Activated T-helper 2 cell treated with anti-CD3 and anti-CD28 coated beads, Interferon-gamma antibody, Interleukin-2, Interleukin-4, amounts not matched to agents 10 μg/mL and 5 μg/mL and 100 μg/mL, durations not matched to agents 14 hours and 24 hours and 36 hours (primary cell): ENCODE results near the gene AK9. TPM values are rescaled to one million over a fixed set of nuclear protein-coding genes. Genes with fewer than 3 reads are reported as not detected.
A peak's percentile ranks its signal among the peaks of the same experiment; 100 is the strongest.

Source experiments
- DNase-seq: peaks from one replicate; pipeline ENCODE4 v3.0.0; 2021; ENCODE audit warnings: low spot score
- H3K27ac Mint-ChIP-seq: one replicate; pipeline ENCODE4 v1.8.0; 2021; ENCODE audit warnings: mixed read lengths
- H3K27me3 Mint-ChIP-seq: one replicate; pipeline ENCODE4 v1.8.0; 2021; ENCODE audit warnings: low read depth, mixed read lengths
- H3K36me3 Mint-ChIP-seq: one replicate; pipeline ENCODE4 v1.8.0; 2021; ENCODE audit warnings: low read depth, mixed read lengths
- H3K4me1 Mint-ChIP-seq: one replicate; pipeline ENCODE4 v1.8.0; 2021; ENCODE audit warnings: low read depth, mixed read lengths
- H3K4me3 Mint-ChIP-seq: one replicate; pipeline ENCODE4 v1.8.0; 2021; ENCODE audit warnings: low read depth, mild to moderate bottlenecking, moderate library complexity, mixed read lengths
- H3K9me3 Mint-ChIP-seq: one replicate; pipeline ENCODE4 v1.8.0; 2021; ENCODE audit warnings: mixed read lengths
- intact Hi-C: fragments of 100-400 bp; cut with micrococcal nuclease; formaldehyde crosslinking; loops from one replicate; pipeline ENCODE4 v1.15.1; 2023
- total RNA-seq: library from RNA; stranded (reverse); gene quantifications from 2 replicates; pipeline ENCODE4 v1.2.3, GENCODE V29; 2022

The AK9 gene
- total RNA-seq, 1 donor from 2014 or later = 3.8 TPM

DNA sequence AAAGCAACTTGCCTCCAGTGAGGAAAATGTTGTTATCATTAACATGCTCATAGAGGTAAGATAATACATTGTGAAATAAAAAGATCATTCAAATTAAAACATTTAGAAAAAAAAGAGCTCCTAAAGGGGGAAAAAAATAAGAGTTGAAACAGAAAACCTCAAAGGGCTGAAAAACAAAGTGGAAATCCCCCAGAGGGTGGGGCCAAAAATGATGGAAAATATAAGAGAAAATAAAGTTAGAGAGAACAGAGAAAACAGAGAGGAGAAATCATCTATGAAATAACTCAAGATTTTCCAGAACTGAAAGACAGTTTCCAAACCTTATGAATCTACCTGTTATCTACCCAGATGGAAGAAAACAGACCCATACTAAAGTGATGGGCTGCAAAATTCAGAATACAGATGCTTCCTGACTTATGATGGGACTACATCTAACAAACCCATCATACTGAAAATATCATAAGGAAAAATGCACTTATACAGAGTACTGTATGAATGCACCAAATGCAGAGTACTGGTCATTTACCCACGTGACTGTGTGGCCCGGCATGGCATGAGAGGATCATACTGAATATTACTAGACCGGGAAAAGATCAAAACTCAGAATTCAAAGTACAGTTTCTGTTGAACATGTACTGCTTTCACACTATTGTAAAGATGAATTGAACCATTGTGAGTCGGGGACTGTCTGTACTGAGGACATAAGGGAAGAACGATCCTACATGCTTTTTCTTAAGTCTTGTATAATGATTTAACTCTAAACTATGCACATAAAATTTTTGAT lies 212.0 kb downstream of the AK9 start:
- no peaks in the 10 kb centered on the region for H3K27me3 Mint-ChIP-seq
- H3K4me3 Mint-ChIP-seq = peak overlapping the region; percentile 78
- H3K36me3 Mint-ChIP-seq = peaks cover 76% of the 10 kb centered on the region
- peaks cover 62% of the 10 kb centered on the region for H3K4me1 Mint-ChIP-seq
- H3K27ac Mint-ChIP-seq = peak overlapping the region; percentile 74
- no peaks in the 10 kb centered on the region for H3K9me3 Mint-ChIP-seq
- DNase-seq = no peak
- intact Hi-C loops = loop anchor here (2.0 kb wide), 1 partner anchor 96 kb away; the partner anchor contains the start of gene CD164

DNA sequence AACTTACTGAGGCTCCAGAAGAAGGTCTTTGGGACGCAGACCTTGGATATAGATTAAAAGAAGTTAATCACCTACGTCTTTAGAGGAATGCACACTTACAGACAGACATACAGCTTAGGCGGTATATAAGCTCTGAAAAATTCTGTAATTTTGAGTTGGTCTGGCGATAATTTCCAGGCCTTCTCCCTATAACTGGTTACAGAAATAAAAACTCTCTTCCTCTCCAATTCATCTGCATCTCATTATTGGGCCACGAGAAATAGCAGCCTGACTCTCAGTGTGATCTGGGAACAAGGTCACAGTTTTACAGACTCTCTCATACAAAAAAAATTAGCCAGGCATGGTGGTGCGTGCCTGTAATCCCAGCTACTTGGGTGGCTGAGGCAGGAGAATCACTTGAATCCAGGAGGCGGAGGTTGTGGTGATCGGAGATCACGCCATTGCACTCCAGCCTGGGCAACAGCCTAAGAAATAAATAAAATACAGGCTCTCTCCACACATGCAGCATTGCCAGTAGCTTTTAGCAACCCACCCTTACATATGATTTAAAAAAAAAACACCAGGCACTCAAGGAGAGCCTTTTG lies 212.7 kb downstream of the AK9 start:
- H3K27ac Mint-ChIP-seq = peak overlapping the region; percentile 90
- no peak for DNase-seq
- no peaks in the 10 kb centered on the region for H3K9me3 Mint-ChIP-seq
- intact Hi-C loops = loop anchor here (2.0 kb wide), 1 partner anchor 96 kb away; the partner anchor contains the start of gene CD164
- no peaks in the 10 kb centered on the region for H3K27me3 Mint-ChIP-seq
- H3K4me1 Mint-ChIP-seq = peaks cover 62% of the 10 kb centered on the region
- peak overlapping the region; percentile 78 for H3K4me3 Mint-ChIP-seq
- H3K36me3 Mint-ChIP-seq = peaks cover 82% of the 10 kb centered on the region

DNA sequence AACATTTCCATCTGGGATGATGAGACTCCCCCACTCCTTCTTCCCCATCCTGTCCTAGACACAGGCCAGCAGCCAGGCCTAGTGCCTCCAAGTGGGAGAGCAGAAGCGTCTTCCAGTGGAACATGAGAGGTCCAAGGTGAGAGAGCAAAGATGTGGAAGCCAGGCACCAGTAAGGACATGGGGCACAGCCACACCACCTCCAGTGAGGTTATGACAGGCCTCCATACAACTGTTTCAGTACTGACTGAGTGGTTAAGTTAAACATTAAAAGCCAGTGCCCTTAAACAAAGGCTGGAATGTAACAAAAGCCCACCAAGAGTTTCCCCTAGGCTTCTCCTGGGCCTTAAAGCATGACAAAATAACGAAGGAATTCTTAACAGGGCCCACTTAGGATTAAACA lies 213.3 kb downstream of the AK9 start:
- intact Hi-C loops = loop anchor here (2.0 kb wide), 1 partner anchor 95 kb away; the partner anchor contains the start of gene CD164
- Mint-ChIP-seq H3K27ac (peak overlapping the region; percentile 90), H3K4me1 (peaks cover 68% of the 10 kb centered on the region), H3K27me3 (no peaks in the 10 kb centered on the region), H3K9me3 (no peaks in the 10 kb centered on the region), H3K36me3 (peaks cover 88% of the 10 kb centered on the region), H3K4me3 (peak overlapping the region; percentile 78)
- no peak for DNase-seq

DNA sequence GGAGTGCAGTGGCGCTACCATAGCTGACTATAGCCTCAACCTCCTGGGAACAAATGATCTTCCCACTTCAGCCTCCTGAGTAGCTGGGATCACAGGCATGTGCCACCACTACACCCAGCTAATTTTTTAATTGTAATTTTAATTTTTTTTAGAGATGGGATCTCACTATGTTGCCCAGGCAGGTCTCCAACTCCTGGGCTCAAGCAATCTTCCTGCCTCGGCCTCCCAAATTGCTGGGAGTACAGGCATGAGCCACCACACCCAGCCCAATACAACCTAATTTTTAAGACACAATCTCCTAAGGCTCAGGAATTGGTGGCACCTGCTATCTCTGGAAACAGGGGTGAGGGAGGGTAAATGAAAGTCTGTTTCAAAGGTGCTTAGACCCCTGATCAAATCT lies 213.8 kb downstream of the AK9 start:
- Mint-ChIP-seq H3K27ac (peak overlapping the region; percentile 90), H3K27me3 (no peaks in the 10 kb centered on the region)
- intact Hi-C loops = no loop called here

DNA sequence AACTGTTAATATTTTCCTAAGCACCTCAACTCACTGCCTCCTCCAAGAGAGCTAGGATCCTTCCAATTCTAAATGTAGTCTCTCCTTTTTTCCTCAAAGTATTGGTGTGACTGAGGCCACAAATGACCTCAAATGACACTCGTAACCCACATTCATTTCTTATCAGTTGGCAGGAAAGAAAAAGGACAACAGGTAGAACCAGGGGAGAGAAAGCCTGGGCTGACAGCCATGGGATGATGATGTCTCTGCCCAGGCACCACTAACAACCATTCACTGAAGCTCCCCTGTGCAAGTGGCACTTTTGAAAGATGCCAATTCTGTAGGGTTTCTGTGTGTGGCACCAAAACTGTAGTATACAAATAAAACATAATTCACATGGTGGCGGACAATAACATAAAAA lies 215.4 kb downstream of the AK9 start:
- no peaks in the 10 kb centered on the region for H3K27me3 Mint-ChIP-seq
- peak overlapping the region; percentile 58 for H3K27ac Mint-ChIP-seq
- H3K36me3 Mint-ChIP-seq = peaks cover 90% of the 10 kb centered on the region
- no peak overlapping the region for H3K4me3 Mint-ChIP-seq
- peaks cover 72% of the 10 kb centered on the region for H3K4me1 Mint-ChIP-seq
- no peaks in the 10 kb centered on the region for H3K9me3 Mint-ChIP-seq
- intact Hi-C loops = loop anchor here (1.0 to 2.0 kb wide), 2 partner anchors 15 to 16 kb away; no protein-coding TSS in a partner anchor
- DNase-seq = no peak

More for the DNA sequence above, 213.8 kb downstream of the AK9 start:
- H3K4me1 Mint-ChIP-seq = peaks cover 71% of the 10 kb centered on the region
- peaks cover 90% of the 10 kb centered on the region for H3K36me3 Mint-ChIP-seq
- no peaks in the 10 kb centered on the region for H3K9me3 Mint-ChIP-seq
- H3K4me3 Mint-ChIP-seq = peak overlapping the region; percentile 78
- no peak for DNase-seq

DNA sequence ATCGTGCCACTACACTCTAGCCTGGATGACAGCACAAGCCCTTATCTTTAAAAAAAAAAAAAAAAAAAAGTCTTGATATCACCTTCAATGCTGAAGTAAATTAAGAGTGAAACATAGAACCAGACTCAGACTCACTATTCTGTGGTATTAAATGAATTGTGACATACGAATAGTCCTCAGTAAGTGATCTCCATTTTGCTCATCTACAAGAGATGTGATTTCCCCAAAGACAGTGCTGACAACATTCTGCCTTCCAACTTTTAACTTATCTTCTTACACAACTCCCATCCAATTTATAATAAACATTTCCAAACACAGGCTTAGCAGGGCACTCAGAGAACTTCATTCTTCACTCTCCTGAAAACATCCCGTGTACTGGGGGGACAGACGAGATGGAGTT lies 216.0 kb downstream of the AK9 start:
- Mint-ChIP-seq H3K36me3 (peaks cover 90% of the 10 kb centered on the region), H3K27me3 (no peaks in the 10 kb centered on the region), H3K4me1 (peaks cover 70% of the 10 kb centered on the region), H3K4me3 (no peak overlapping the region), H3K27ac (peak overlapping the region; percentile 49), H3K9me3 (no peaks in the 10 kb centered on the region)
- intact Hi-C loops = loop anchor here (1.0 to 2.0 kb wide), 2 partner anchors 16 kb away; no protein-coding TSS in a partner anchor
- DNase-seq = no peak

DNA sequence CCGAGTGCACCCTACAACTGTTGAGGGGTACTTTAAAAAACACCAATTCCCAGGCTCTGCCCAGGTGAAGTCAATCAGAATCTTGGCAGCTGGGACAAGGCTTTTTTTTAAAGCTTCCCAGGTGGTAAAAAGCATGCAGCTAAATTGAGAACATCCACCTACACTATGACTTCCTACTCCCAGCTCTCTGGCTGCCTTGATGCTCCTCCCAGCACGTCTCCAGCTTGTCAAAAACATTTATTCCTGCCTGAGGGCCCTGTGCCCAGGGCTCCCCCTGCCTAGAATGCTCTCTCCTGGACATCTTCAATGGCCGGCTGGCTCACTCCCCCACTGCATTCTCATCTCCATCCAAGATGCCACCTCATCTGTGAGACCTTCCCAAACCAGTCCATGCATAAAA lies 217.9 kb downstream of the AK9 start:
- Mint-ChIP-seq H3K9me3 (no peaks in the 10 kb centered on the region), H3K27me3 (no peaks in the 10 kb centered on the region), H3K36me3 (peaks cover 92% of the 10 kb centered on the region), H3K4me1 (peaks cover 69% of the 10 kb centered on the region), H3K4me3 (peak overlapping the region; percentile 2), H3K27ac (peak overlapping the region; percentile 24)
- DNase-seq = no peak
- intact Hi-C loops = no loop called here

DNA sequence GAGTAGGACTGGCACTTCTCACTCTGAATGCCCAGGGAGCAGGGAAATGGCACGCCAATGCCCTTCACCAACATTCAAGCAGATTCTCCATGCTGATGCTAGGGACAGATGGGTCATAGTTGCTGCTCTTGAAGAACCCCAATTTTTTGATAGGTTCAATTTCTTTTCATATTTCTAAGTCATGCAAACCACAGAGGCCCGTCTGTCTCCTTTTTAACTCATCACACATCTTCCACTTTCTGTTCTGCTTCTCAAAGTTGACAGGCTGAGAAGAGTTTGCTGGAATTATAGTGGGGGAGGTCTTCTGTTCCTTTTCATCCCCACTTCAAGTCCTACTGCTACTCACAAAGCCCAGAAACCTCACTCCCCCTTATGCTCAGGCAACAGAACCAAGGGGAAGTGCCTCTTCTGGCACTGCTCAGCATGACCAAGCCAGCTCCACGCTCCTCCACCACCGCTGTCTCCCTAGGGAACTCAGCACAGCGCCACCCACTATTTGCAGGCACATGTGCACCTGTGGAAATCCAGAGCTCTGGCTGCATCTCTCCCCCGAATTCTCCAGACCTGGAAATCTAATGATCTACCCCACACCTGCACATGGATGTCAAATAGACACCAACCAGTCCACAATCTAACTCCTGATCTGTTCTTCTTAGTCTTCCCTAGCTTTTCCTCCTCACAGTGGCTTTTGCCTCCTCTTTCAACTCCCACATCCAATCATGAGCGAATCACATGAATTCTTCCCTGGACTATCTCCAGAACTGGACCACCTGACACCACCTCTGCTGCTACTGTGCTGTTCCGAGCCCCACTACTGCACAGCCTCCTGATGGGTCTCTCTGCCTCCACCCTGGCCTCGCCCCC lies 218.6 kb downstream of the AK9 start:
- H3K27me3 Mint-ChIP-seq = no peaks in the 10 kb centered on the region
- intact Hi-C loops = no loop called here
- H3K27ac Mint-ChIP-seq = peak overlapping the region; percentile 67
- peaks cover 65% of the 10 kb centered on the region for H3K4me1 Mint-ChIP-seq
- H3K36me3 Mint-ChIP-seq = peaks cover 92% of the 10 kb centered on the region
- H3K9me3 Mint-ChIP-seq = no peaks in the 10 kb centered on the region
- DNase-seq = peak; percentile 7
- no peak overlapping the region for H3K4me3 Mint-ChIP-seq

DNA sequence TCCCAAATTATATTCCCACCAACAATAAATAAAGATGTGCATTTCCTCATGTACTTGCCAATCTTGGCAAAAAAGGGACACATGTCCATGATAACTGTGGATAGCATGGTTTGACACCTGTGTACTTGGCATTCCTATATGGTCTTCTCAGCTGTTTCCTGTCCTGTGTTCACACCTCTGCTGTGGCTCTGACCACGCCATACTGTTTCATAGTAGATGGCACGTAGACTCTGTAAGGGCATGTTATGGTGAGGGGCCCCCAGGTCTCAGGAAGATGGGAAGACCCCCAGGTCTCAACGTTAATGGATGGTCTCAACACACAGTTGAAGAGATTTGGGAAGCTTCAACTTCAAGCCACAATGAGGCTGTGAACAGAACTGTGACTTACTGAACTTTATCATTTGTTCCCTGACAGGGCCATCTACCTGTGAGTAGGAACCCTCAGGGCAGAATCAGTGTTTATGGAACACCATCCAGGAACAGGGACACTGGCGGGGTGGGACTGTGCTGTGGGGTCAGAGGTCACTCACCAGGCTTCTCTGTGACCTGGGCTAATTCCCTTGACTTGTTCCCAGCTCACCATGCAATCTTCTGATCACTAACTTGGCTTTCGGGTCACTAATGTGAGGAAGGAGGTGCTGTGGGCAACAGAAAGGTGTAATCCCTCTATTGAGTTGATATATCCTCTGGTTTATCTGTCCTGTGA lies 219.7 kb downstream of the AK9 start:
- Mint-ChIP-seq H3K27me3 (no peaks in the 10 kb centered on the region), H3K4me3 (no peak overlapping the region), H3K36me3 (peaks cover 94% of the 10 kb centered on the region), H3K9me3 (no peaks in the 10 kb centered on the region), H3K4me1 (peaks cover 62% of the 10 kb centered on the region), H3K27ac (peak overlapping the region; percentile 67)
- intact Hi-C loops = no loop called here
- DNase-seq = no peak

DNA sequence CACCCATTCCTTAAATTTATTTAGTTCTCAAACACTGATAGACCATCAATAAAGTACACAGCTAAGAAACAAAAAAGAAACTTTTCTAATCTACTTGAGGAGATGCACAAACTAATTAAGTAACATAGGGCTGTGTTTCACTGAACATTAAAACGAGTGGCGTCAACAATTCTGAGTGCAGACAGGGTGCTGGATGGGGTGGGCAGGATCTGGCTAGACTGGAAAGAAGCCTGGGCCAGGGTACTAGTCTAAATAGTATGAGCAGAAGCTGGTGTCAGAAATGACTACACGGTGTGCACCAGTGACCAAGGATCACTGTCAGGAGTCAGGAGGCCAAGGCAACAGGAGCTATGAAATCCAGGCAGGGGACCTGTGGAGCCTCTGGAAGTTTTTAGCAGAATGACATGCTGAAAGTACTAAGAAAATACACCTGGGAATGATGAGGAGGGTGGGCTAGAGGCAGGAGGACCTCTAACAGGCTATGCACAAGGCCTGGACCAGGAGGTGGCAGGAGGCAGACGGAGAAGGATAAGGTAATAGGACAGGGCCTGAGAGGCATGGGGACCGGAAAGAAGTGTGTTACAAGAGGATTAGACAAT lies 221.3 kb downstream of the AK9 start:
- H3K4me3 Mint-ChIP-seq = no peak overlapping the region
- no peaks in the 10 kb centered on the region for H3K27me3 Mint-ChIP-seq
- DNase-seq = no peak
- peak overlapping the region; percentile 19 for H3K27ac Mint-ChIP-seq
- H3K4me1 Mint-ChIP-seq = peaks cover 61% of the 10 kb centered on the region
- intact Hi-C loops = no loop called here
- H3K36me3 Mint-ChIP-seq = peaks cover 93% of the 10 kb centered on the region
- no peaks in the 10 kb centered on the region for H3K9me3 Mint-ChIP-seq

DNA sequence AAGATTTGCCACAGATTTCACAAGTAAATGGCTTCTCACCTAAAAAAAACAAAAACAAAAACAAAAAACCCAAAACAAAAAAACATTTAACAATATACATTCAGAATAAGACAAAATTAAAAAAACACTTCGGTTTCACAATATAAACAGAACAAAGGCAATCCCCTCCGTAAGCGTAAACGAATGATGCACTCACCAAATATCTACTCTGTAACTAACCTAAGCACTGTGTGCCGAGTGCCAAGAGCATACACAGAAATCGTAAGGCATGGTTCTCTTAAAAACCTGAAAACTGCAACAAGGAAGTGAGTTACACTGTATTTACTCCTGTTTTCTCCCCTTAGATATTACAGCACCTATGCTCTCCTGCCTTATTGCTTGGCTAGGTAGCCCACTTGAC lies 223.3 kb downstream of the AK9 start:
- intact Hi-C loops = no loop called here
- no peak overlapping the region for H3K4me3 Mint-ChIP-seq
- DNase-seq = no peak
- no peaks in the 10 kb centered on the region for H3K27me3 Mint-ChIP-seq
- H3K27ac Mint-ChIP-seq = no peak overlapping the region
- H3K4me1 Mint-ChIP-seq = peaks cover 55% of the 10 kb centered on the region
- H3K9me3 Mint-ChIP-seq = no peaks in the 10 kb centered on the region
- H3K36me3 Mint-ChIP-seq = peaks cover 95% of the 10 kb centered on the region
